PC-9 (cell line): ENCODE measurements around the gene MED26. TPM values are rescaled to one million over a fixed set of nuclear protein-coding genes. Genes with fewer than 3 reads are reported as not detected.
A peak's percentile ranks its signal among the peaks of the same experiment; 100 is the strongest.

Source experiments
- BruUV-seq: library from RNA; stranded (reverse); fragments of 400-500 nt; replicated peaks from 2 replicates; lab custom pipeline; 2021; lab: Mats Ljungman, UMichigan
- CTCF ChIA-PET: fragments of 300-600 bp; sonication (Branson Sonifier 250); formaldehyde crosslinking; loops from one replicate; lab custom pipeline; 2022; ENCODE audit warnings: antibody characterized with exemption; lab: Charles Lee
- POLR2A ChIA-PET: fragments of 300-600 bp; sonication (Branson Sonifier 250); formaldehyde crosslinking; loops from one replicate; lab custom pipeline; 2022; ENCODE audit warnings: antibody characterized with exemption; ENCODE audit not compliant: unreplicated experiment; lab: Charles Lee
- DNase-seq, 2 experiments: peaks; one replicate each; pipeline versions ENCODE4 v3.0.0 to v3.0.0-alpha.2; 2015 to 2022; ENCODE audit warnings: mixed read lengths in 1 of 2
- H2AFZ ChIP-seq: fragments of 200-600 bp; sonication (generic); 2 replicates; pipeline ENCODE4 v1.8.1; 2017; ENCODE audit warnings: antibody characterized with exemption
- H3F3A ChIP-seq: fragments of 200-600 bp; sonication (generic); 2 replicates; pipeline ENCODE4 v1.8.1; 2017; ENCODE audit warnings: antibody characterized with exemption, mild to moderate bottlenecking, low read depth; ENCODE audit not compliant: insufficient read depth
- H3K27ac ChIP-seq: fragments of 200-600 bp; sonication (generic); 2 replicates; pipeline ENCODE4 v1.6.1; 2016; ENCODE audit warnings: mixed run types
- H3K27me3 ChIP-seq: fragments of 200-600 bp; sonication (generic); 2 replicates; pipeline ENCODE4 v1.6.1; 2016; ENCODE audit warnings: low read depth, mixed run types; ENCODE audit not compliant: insufficient read depth
- H3K36me3 ChIP-seq: fragments of 200-600 bp; sonication (generic); 2 replicates; pipeline ENCODE4 v1.6.1; 2016; ENCODE audit warnings: low read depth, mixed run types
- H3K4me1 ChIP-seq: fragments of 200-600 bp; sonication (generic); replicated peaks from 2 replicates; pipeline ENCODE4 v1.6.1; 2016; ENCODE audit warnings: mixed run types; ENCODE audit not compliant: insufficient read depth
- H3K4me2 ChIP-seq: fragments of 200-600 bp; sonication (generic); 2 replicates; pipeline ENCODE4 v1.6.1; 2017; ENCODE audit warnings: mixed run types
- H3K4me3 ChIP-seq: fragments of 200-600 bp; sonication (generic); 2 replicates; pipeline ENCODE4 v1.6.1; 2016; ENCODE audit warnings: mixed run types
- H3K79me2 ChIP-seq: fragments of 200-600 bp; sonication (generic); 2 replicates; pipeline ENCODE4 v1.6.1; 2017; ENCODE audit warnings: low read depth, mixed run types
- H3K9me2 ChIP-seq: fragments of 200-600 bp; sonication (generic); 2 replicates; pipeline ENCODE4 v1.8.1; 2017; ENCODE audit warnings: mild to moderate bottlenecking; ENCODE audit not compliant: insufficient read depth
- H3K9me3 ChIP-seq: fragments of 200-600 bp; sonication (generic); 2 replicates; pipeline ENCODE4 v1.8.1; 2016; ENCODE audit warnings: low read depth; ENCODE audit not compliant: insufficient read depth
- H4K20me1 ChIP-seq: fragments of 200-600 bp; sonication (generic); 2 replicates; pipeline ENCODE4 v1.8.1; 2017; ENCODE audit not compliant: insufficient read depth
- EZH2 ChIP-seq: fragments of 200-600 bp; sonication (generic); IDR thresholded peaks from 2 replicates; pipeline ENCODE4 v1.8.0; 2017; ENCODE audit warnings: antibody characterized with exemption, low read depth
- intact Hi-C: fragments of 100-400 bp; cut with micrococcal nuclease; formaldehyde crosslinking; loops from one replicate; pipeline ENCODE4 v1.10.0; 2022; ENCODE audit not compliant: unreplicated experiment
- total RNA-seq: library from RNA; stranded (reverse); gene quantifications from 2 replicates; pipeline ENCODE4 v1.2.3, GENCODE V29; 2021
- TF ChIP-seq, protein P1 (sequence below): fragments of 200-600 bp; sonication (generic); conservative IDR thresholded peaks from 2 replicates; pipeline ENCODE4 v1.6.1; 2017; ENCODE audit warnings: mixed run types, antibody characterized with exemption, mild to moderate bottlenecking, moderate library complexity

The MED26 gene
- total RNA-seq, 1 experiment from 2014 or later = 11.9 TPM

- DNase-seq = peak in 1 of 2 experiments; percentile 64
- no TSS peak for BruUV-seq
- H3K36me3 ChIP-seq = no peaks in the 10 kb centered on the region
- no peak overlapping the region for H2AFZ ChIP-seq
- no peaks in the 10 kb centered on the region for H3K27me3 ChIP-seq
- intact Hi-C loops = no loop called here
- peaks cover 100% of the 10 kb centered on the region for H4K20me1 ChIP-seq
- H3K4me3 ChIP-seq = no peak overlapping the region
- ChIA-PET POLR2A (no interaction called here), CTCF (interaction anchor here (0.6 kb wide), 1 partner anchor 110 kb away, joined by 3 read pairs; no protein-coding TSS in a partner anchor)
- no peak for TF ChIP-seq EZH2
- TF ChIP-seq, protein P1, sequence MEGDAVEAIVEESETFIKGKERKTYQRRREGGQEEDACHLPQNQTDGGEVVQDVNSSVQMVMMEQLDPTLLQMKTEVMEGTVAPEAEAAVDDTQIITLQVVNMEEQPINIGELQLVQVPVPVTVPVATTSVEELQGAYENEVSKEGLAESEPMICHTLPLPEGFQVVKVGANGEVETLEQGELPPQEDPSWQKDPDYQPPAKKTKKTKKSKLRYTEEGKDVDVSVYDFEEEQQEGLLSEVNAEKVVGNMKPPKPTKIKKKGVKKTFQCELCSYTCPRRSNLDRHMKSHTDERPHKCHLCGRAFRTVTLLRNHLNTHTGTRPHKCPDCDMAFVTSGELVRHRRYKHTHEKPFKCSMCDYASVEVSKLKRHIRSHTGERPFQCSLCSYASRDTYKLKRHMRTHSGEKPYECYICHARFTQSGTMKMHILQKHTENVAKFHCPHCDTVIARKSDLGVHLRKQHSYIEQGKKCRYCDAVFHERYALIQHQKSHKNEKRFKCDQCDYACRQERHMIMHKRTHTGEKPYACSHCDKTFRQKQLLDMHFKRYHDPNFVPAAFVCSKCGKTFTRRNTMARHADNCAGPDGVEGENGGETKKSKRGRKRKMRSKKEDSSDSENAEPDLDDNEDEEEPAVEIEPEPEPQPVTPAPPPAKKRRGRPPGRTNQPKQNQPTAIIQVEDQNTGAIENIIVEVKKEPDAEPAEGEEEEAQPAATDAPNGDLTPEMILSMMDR = no peak
- H3K4me1 ChIP-seq = peaks cover 18% of the 10 kb centered on the region
- H3K4me2 ChIP-seq = peak overlapping the region; percentile 2; the same call in 1 of the 2 replicates
- H3K9me3 ChIP-seq = no peaks in the 10 kb centered on the region
- H3K27ac ChIP-seq = no peak overlapping the region
- no peaks in the 10 kb centered on the region for H3K9me2 ChIP-seq
- H3F3A ChIP-seq = peaks cover 8% of the 10 kb centered on the region; the same call in 1 of the 2 replicates
- peaks cover 100% of the 10 kb centered on the region for H3K79me2 ChIP-seq
Measured at GRCh38 chr19:16614941-16615340, 13.1 kb downstream of the MED26 start.

DNA sequence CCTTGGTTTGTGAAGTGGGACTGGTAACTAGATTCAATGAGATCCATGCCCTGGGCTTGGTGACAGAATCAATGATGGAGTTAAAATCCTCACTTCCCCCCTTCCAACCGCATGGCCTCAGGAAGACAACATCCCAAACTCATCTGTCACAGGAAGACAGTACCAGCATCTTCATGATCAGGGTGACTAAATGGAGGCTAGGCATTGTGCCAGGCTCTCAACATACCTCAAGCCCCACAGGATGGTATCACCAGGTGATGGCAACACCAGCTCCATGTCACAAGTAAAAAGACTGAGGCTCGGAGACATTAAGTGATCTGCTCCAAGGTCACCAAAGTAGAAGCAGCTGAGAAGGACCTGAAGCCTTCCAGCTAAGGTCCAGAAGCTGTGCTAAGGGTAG lies 14.2 kb downstream of the MED26 start:
- CTCF ChIA-PET = interaction anchor here (0.6 kb wide), 1 partner anchor 13 kb away, joined by 3 read pairs; no protein-coding TSS in a partner anchor
- BruUV-seq = no TSS peak
- POLR2A ChIA-PET = no interaction called here

GRCh38 chr19:16612636-16613035 lies 15.4 kb downstream of the MED26 start:
- peaks cover 23% of the 10 kb centered on the region for H3F3A ChIP-seq
- no peak overlapping the region for H2AFZ ChIP-seq
- no peak overlapping the region for H3K4me3 ChIP-seq
- H3K79me2 ChIP-seq = peaks cover 100% of the 10 kb centered on the region
- H3K4me2 ChIP-seq = no peak overlapping the region
- no peaks in the 10 kb centered on the region for H3K27me3 ChIP-seq
- POLR2A ChIA-PET = interaction anchor here (0.5 kb wide), 1 partner anchor 52 kb away, joined by 9 read pairs; no protein-coding TSS in a partner anchor
- BruUV-seq = no TSS peak
- H3K36me3 ChIP-seq = no peaks in the 10 kb centered on the region
- intact Hi-C loops = no loop called here
- peaks cover 100% of the 10 kb centered on the region for H4K20me1 ChIP-seq
- no peaks in the 10 kb centered on the region for H3K9me2 ChIP-seq
- no peaks in the 10 kb centered on the region for H3K9me3 ChIP-seq
- CTCF ChIA-PET = interaction anchor here (0.5 kb wide), 1 partner anchor 157 kb away, joined by 4 read pairs; no protein-coding TSS in a partner anchor
- no peak for DNase-seq
- no peak overlapping the region for H3K27ac ChIP-seq
- TF ChIP-seq, protein P1 = no peak
- TF ChIP-seq EZH2 = no peak
- H3K4me1 ChIP-seq = peaks cover 18% of the 10 kb centered on the region

More for the DNA sequence above, 14.2 kb downstream of the MED26 start:
- Histone ChIP-seq H3K9me3 (no peaks in the 10 kb centered on the region), H3K4me3 (no peak overlapping the region), H3K4me1 (peaks cover 18% of the 10 kb centered on the region), H3K36me3 (no peaks in the 10 kb centered on the region), H3K27me3 (no peaks in the 10 kb centered on the region), H3K79me2 (peaks cover 100% of the 10 kb centered on the region), H3F3A (peaks cover 17% of the 10 kb centered on the region), H2AFZ (no peak overlapping the region), H3K9me2 (no peaks in the 10 kb centered on the region), H4K20me1 (peaks cover 100% of the 10 kb centered on the region), H3K4me2 (no peak overlapping the region), H3K27ac (no peak overlapping the region)
- no peak for TF ChIP-seq EZH2
- TF ChIP-seq, protein P1 = no peak
- no peak for DNase-seq
- intact Hi-C loops = no loop called here
